Naive thymus-derived CD4-positive, alpha-beta T cell (primary cell): ENCODE measurements around the gene FGF18. TPM values are rescaled to one million over a fixed set of nuclear protein-coding genes. Genes with fewer than 3 reads are reported as not detected.
A peak's percentile ranks its signal among the peaks of the same experiment; 100 is the strongest.

Experiments
- ATAC-seq: fragments of 150-1000 bp; cut with Tn5 transposase; 2 replicates; pipeline ENCODE4 v1.10.0; 2021; ENCODE audit warnings: mild to moderate bottlenecking, moderate library complexity
- CTCF ChIA-PET: fragments of 350-600 bp; sonication (Branson Sonifier 250); formaldehyde crosslinking; loops from one replicate; lab custom pipeline; 2021; ENCODE audit warnings: antibody characterized with exemption; lab: Charles Lee
- POLR2A ChIA-PET: fragments of 350-600 bp; sonication (Branson Sonifier 250); formaldehyde crosslinking; loops from one replicate; lab custom pipeline; 2021; ENCODE audit warnings: antibody characterized with exemption, inconsistent platforms; lab: Charles Lee
- DNase-seq, 9 donors: peaks; one replicate each; pipeline versions ENCODE4 v3.0.0 to v3.0.0-alpha.2; 2020 to 2022; ENCODE audit warnings: mixed read lengths in 1 of 9
- H3K27ac ChIP-seq: one replicate; pipeline ENCODE4 v1.7.0; 2013; ENCODE audit warnings: mild to moderate bottlenecking, low read depth, low read length, moderate library complexity
- H3K27me3 ChIP-seq, 2 donors: one replicate each; pipeline ENCODE4 v1.7.0; 2013; ENCODE audit warnings: low read length in 2 of 2, mild to moderate bottlenecking in 2 of 2, moderate library complexity in 2 of 2; ENCODE audit not compliant: control insufficient read depth in 2 of 2, insufficient read depth in 2 of 2
- H3K36me3 ChIP-seq, 3 experiments: 1 replicate in 2 of 3; 2 replicates in 1 of 3; pipeline ENCODE4 v1.7.0; 2013; ENCODE audit warnings: low read length in 3 of 3, mild to moderate bottlenecking in 3 of 3, moderate library complexity in 1 of 3; ENCODE audit not compliant: insufficient read depth in 3 of 3, control insufficient read depth in 2 of 3
- H3K4me1 ChIP-seq, 2 donors: one replicate each; pipeline ENCODE4 v1.7.0; 2013; ENCODE audit warnings: low read length in 2 of 2, mild to moderate bottlenecking in 2 of 2, moderate library complexity in 1 of 2; ENCODE audit not compliant: control insufficient read depth in 2 of 2, insufficient read depth in 2 of 2
- H3K4me3 ChIP-seq: 2 replicates; pipeline ENCODE4 v1.7.0; 2013; ENCODE audit warnings: mild to moderate bottlenecking, low read length
- H3K9me3 ChIP-seq, 3 experiments: 1 replicate in 2 of 3; 2 replicates in 1 of 3; pipeline ENCODE4 v1.7.0; 2013; ENCODE audit warnings: low read length in 3 of 3; ENCODE audit not compliant: control insufficient read depth in 2 of 3
- H3K27ac Mint-ChIP-seq, 9 donors: one replicate each; pipeline ENCODE4 v1.8.0; 2020 to 2022; ENCODE audit warnings: mixed read lengths in 9 of 9, mild to moderate bottlenecking in 8 of 9, moderate library complexity in 5 of 9, inconsistent platforms in 2 of 9
- H3K27me3 Mint-ChIP-seq, 5 donors: one replicate each; pipeline ENCODE4 v1.8.0; 2021 to 2022; ENCODE audit warnings: mixed read lengths in 5 of 5, mild to moderate bottlenecking in 1 of 5
- H3K36me3 Mint-ChIP-seq, 5 donors: one replicate each; pipeline ENCODE4 v1.8.0; 2020 to 2022; ENCODE audit warnings: mixed read lengths in 5 of 5, mild to moderate bottlenecking in 3 of 5, inconsistent platforms in 1 of 5
- H3K4me1 Mint-ChIP-seq, 7 donors: one replicate each; pipeline ENCODE4 v1.8.0; 2020 to 2022; ENCODE audit warnings: mixed read lengths in 7 of 7, mild to moderate bottlenecking in 3 of 7, inconsistent platforms in 1 of 7
- H3K4me3 Mint-ChIP-seq, 10 donors: one replicate each; pipeline ENCODE4 v1.8.0; 2020 to 2022; ENCODE audit warnings: mild to moderate bottlenecking in 10 of 10, mixed read lengths in 10 of 10, moderate library complexity in 6 of 10, inconsistent platforms in 2 of 10
- H3K9me3 Mint-ChIP-seq, 11 donors: one replicate each; pipeline ENCODE4 v1.8.0; 2020 to 2022; ENCODE audit warnings: mixed read lengths in 11 of 11, mild to moderate bottlenecking in 4 of 11, inconsistent platforms in 1 of 11, moderate library complexity in 1 of 11
- intact Hi-C, 2 donors: fragments of 100-400 bp; cut with micrococcal nuclease; formaldehyde crosslinking; loops; one replicate each; pipeline ENCODE4 v1.15.1; 2023
- polyA plus RNA-seq, 2 donors: library from polyadenylated mRNA; unstranded; fragments of 300-500 nt; fragmentation: Illumina TruSeq; gene quantifications; one replicate each; pipeline ENCODE4 v1.2.3, GENCODE V29; 2021
- total RNA-seq, 6 experiments: library from RNA in 5 of 6; stranded (reverse) in 5 of 6; gene quantifications; 1 replicate in 5 of 6; 2 replicates in 1 of 6; pipeline ENCODE4 v1.2.3 and lab custom pipeline; 2021 to 2026

The FGF18 gene
- total and polyA plus RNA-seq, 7 experiments from 2014 or later = 0.24 to 0.44 TPM; not detected in 5

DNA sequence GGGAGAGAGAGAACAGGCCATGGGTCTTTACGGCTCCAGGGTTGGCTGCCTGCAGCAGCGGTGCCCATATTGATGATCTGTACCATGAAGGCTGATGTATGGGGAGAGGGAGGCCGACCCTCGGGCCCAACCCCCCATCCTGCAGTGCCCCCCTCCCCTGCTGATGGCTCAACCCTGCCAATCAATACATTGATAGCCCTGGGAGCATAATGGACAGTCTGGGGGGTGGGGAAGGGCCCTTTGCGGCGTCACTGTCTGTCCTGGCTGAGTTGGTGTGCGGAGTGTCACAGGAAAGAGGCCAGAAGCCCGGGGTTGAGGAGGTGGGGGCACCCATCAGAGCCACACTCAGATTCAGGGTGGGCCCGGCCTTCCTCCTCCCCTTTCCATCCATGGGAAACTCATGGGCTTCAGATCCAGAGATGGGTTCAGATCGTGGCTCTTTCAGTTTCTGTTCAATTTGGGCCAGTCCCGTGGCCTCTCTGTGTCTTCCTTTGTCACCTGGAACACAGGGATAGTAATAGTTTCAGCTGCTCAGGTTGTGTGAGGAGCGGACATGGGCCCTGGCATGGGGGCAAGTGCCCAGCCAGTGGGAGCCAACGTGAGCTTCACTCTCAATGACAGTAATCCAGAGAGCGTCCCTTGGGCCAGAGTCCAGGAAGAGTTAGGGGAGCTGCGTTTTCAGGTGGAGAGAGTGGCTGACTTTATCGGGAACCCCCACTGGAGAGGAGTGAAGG, 9.5 kb downstream of the FGF18 start:
- ChIA-PET POLR2A (no interaction called here), CTCF (no interaction called here)
- H3K9me3 ChIP-seq = no peaks in the 10 kb centered on the region
- H3K4me1 ChIP-seq = no peaks in the 10 kb centered on the region
- intact Hi-C loops = no loop called here
- H3K4me3 ChIP-seq = no peak overlapping the region
- no peaks in the 10 kb centered on the region for H3K36me3 ChIP-seq
- H3K27ac ChIP-seq = no peak overlapping the region
- Mint-ChIP-seq H3K27ac (no peak overlapping the region), H3K4me1 (peaks cover 0 to 1% (median 0%) of the 10 kb centered on the region in 7 donors), H3K36me3 (no peaks in the 10 kb centered on the region), H3K4me3 (no peak overlapping the region), H3K27me3 (peaks cover 0 to 14% (median 0%) of the 10 kb centered on the region in 5 donors), H3K9me3 (no peaks in the 10 kb centered on the region)
- ATAC-seq (no peak), DNase-seq (no peak)
- H3K27me3 ChIP-seq = no peaks in the 10 kb centered on the region

DNA sequence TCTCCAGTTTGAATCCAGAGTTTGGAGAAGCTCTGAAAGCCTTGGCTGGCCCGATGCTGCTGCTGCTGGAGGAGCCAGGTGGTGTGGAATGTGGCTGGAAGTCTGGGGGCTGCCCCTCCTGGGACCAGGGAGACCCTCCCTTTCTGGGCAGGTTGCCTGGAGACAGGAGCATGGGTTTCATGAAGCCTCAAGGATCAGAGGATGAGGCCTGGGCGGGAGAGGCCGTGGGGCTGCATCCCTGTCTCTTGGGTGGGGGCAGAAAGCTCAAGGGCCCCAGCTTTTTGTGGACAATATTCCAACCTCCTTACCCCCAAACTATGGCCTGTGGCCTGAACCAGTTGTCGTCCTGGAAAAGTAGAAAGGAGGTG, 10.1 kb downstream of the FGF18 start:
- intact Hi-C loops = no loop called here
- Mint-ChIP-seq H3K27ac (no peak overlapping the region), H3K36me3 (no peaks in the 10 kb centered on the region), H3K4me3 (no peak overlapping the region), H3K27me3 (peaks cover 0 to 8% (median 0%) of the 10 kb centered on the region in 5 donors), H3K9me3 (no peaks in the 10 kb centered on the region), H3K4me1 (peaks cover 0 to 1% (median 0%) of the 10 kb centered on the region in 7 donors)
- Histone ChIP-seq H3K27ac (no peak overlapping the region), H3K9me3 (no peaks in the 10 kb centered on the region), H3K4me1 (no peaks in the 10 kb centered on the region), H3K27me3 (no peaks in the 10 kb centered on the region), H3K4me3 (no peak overlapping the region), H3K36me3 (no peaks in the 10 kb centered on the region)
- POLR2A ChIA-PET = no interaction called here
- CTCF ChIA-PET = no interaction called here
- DNase-seq = no peak
- no peak for ATAC-seq

DNA sequence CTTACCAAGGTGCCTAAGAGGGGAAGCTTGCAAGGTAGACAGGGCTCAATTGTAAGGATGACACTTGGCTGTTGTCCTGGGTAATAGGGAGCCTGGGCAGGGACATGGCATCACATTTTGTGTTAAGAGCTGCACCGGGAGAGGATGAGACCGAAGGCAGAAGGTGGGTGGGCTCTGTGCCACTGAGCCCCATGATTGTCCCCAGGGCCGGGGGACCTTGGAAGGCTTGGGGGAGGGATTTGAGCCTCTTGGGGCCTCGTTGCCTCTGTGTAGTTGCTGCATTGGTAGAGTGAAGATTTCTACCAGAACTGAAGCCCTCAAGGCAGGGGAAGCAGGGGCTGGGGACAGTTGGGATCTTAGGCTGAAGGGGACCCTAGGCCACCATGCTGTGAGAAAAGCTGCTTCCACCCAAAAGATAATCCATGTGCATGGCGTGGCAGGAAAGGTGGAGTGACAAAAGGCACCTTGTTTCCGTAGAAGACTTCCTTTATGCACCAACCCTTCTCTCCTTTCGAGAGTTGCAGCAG, 11.9 kb downstream of the FGF18 start:
- Mint-ChIP-seq H3K27me3 (peaks cover 0 to 5% (median 0%) of the 10 kb centered on the region in 5 donors), H3K4me1 (peaks cover 0 to 1% (median 0%) of the 10 kb centered on the region in 7 donors), H3K27ac (no peak overlapping the region), H3K9me3 (no peaks in the 10 kb centered on the region), H3K36me3 (no peaks in the 10 kb centered on the region), H3K4me3 (no peak overlapping the region)
- CTCF ChIA-PET = no interaction called here
- intact Hi-C loops = loop anchor here in 1 of 2 donors (10.0 kb wide), 1 partner anchor 227 kb away; no protein-coding TSS in a partner anchor
- H3K9me3 ChIP-seq = no peaks in the 10 kb centered on the region
- H3K27ac ChIP-seq = no peak overlapping the region
- POLR2A ChIA-PET = no interaction called here
- no peaks in the 10 kb centered on the region for H3K27me3 ChIP-seq
- H3K4me1 ChIP-seq = no peaks in the 10 kb centered on the region
- no peak overlapping the region for H3K4me3 ChIP-seq
- no peak for DNase-seq
- no peak for ATAC-seq
- no peaks in the 10 kb centered on the region for H3K36me3 ChIP-seq

DNA sequence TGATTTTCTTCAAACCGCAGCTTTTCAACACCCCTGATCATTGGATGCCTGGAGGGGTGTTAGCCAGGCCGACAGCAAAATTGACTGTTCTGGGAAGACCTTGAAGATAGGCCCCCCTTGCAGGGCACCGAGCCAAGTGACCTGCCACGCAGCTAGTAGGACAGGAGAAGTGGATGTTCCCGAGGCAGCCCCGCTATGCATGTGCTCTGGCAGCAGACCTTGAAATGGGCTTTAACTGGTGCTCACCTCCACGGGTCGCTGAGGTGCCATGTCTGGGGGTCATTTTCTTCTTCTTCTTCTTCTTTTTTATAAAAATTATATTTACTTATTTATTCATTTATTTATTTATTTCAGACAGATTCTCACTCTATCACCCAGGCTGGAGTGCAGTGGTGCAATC, 12.6 kb downstream of the FGF18 start:
- H3K9me3 ChIP-seq = no peaks in the 10 kb centered on the region
- Mint-ChIP-seq H3K27ac (no peak overlapping the region), H3K27me3 (peaks cover 0 to 5% (median 0%) of the 10 kb centered on the region in 5 donors), H3K9me3 (no peaks in the 10 kb centered on the region), H3K4me3 (no peak overlapping the region), H3K36me3 (no peaks in the 10 kb centered on the region), H3K4me1 (peaks cover 0 to 1% (median 0%) of the 10 kb centered on the region in 7 donors)
- ATAC-seq = no peak
- CTCF ChIA-PET = no interaction called here
- no peak overlapping the region for H3K27ac ChIP-seq
- no peaks in the 10 kb centered on the region for H3K36me3 ChIP-seq
- H3K27me3 ChIP-seq = no peaks in the 10 kb centered on the region
- no peak for DNase-seq
- intact Hi-C loops = loop anchor here in 1 of 2 donors (10.0 kb wide), 1 partner anchor 227 kb away; no protein-coding TSS in a partner anchor
- no peaks in the 10 kb centered on the region for H3K4me1 ChIP-seq
- H3K4me3 ChIP-seq = no peak overlapping the region
- POLR2A ChIA-PET = no interaction called here

DNA sequence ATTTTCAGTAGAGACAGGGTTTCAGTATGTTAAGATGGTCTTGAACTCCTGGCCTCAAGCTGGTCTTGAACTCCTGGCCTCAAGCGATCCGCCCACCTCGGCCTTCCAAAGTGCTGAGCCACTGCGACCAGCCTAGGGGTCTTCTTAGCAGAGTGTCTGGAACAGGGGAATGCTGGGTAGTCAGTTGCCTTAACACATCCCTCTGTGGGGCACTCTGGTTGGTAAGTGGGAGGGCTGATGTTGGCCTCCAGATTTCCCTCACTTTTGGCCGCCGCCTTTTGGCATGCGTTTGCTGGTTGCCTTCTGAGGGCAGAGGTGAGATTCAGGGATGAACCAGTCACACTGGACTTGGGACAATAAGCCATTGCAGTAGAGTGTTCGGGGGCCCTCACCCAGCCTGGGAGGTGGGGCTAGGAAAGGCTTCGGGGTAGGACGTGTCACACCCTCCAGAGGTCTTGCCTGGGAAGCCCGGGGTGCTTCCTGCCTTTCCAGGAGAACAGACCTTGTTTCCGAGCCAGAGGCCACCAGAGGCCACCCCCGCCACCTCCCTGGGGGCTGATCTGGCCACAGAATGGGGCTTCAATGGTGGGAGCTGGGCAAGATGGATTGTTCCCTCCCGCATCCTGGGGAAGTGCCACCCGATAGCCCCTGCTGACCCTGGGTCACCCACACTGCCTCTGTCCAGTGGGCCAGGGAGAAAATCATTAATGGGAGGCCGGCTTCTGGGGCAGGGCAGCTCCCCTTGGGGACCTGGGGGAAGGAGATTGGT, 13.3 kb downstream of the FGF18 start:
- ATAC-seq (no peak), DNase-seq (no peak)
- peaks cover 0 to 3% (median 0%) of the 10 kb centered on the region in 7 donors for H3K4me1 Mint-ChIP-seq
- no peaks in the 10 kb centered on the region for H3K9me3 ChIP-seq
- peak overlapping the region in 1 of 9 donors; percentile 36 for H3K27ac Mint-ChIP-seq
- intact Hi-C loops = loop anchor here in 1 of 2 donors (10.0 kb wide), 1 partner anchor 228 kb away; no protein-coding TSS in a partner anchor
- no peaks in the 10 kb centered on the region for H3K36me3 ChIP-seq
- H3K27me3 ChIP-seq = no peaks in the 10 kb centered on the region
- no peaks in the 10 kb centered on the region for H3K36me3 Mint-ChIP-seq
- H3K27me3 Mint-ChIP-seq = peaks cover 0 to 5% (median 0%) of the 10 kb centered on the region in 5 donors
- ChIA-PET POLR2A (no interaction called here), CTCF (no interaction called here)
- H3K9me3 Mint-ChIP-seq = no peaks in the 10 kb centered on the region
- H3K4me3 ChIP-seq = no peak overlapping the region
- H3K4me3 Mint-ChIP-seq = no peak overlapping the region
- no peak overlapping the region for H3K27ac ChIP-seq
- no peaks in the 10 kb centered on the region for H3K4me1 ChIP-seq

DNA sequence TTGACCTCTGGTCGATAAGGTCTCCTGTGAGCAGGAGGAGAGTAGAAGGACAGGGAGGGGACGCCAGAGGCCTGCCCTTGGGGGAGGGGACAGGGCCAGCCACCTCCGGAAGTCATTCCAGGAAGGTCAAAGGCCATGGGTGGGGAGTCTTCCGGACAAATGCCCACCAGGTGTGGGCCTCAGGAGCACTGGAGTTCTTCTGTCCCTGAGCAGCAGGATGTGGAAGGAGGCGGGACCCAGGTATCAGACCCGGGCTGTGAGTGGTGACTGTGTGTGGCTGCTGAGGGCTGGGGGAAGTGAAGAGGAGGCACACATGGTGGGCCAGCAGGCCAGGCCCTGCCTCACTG, 13.9 kb downstream of the FGF18 start:
- Mint-ChIP-seq H3K36me3 (no peaks in the 10 kb centered on the region), H3K4me1 (peaks cover 0 to 3% (median 0%) of the 10 kb centered on the region in 7 donors), H3K9me3 (no peaks in the 10 kb centered on the region), H3K4me3 (no peak overlapping the region), H3K27ac (peak overlapping the region in 1 of 9 donors; percentile 38), H3K27me3 (peaks cover 0 to 5% (median 0%) of the 10 kb centered on the region in 5 donors)
- CTCF ChIA-PET = no interaction called here
- ATAC-seq (no peak), DNase-seq (no peak)
- no peaks in the 10 kb centered on the region for H3K4me1 ChIP-seq
- POLR2A ChIA-PET = no interaction called here
- no peak overlapping the region for H3K27ac ChIP-seq
- H3K9me3 ChIP-seq = no peaks in the 10 kb centered on the region
- no peaks in the 10 kb centered on the region for H3K36me3 ChIP-seq
- H3K4me3 ChIP-seq = no peak overlapping the region
- no peaks in the 10 kb centered on the region for H3K27me3 ChIP-seq
- intact Hi-C loops = loop anchor here in 1 of 2 donors (10.0 kb wide), 1 partner anchor 229 kb away; no protein-coding TSS in a partner anchor
